IMR-90 (cell line): ENCODE data around the gene ZNF660. TPM values are rescaled to one million over a fixed set of nuclear protein-coding genes. Genes with fewer than 3 reads are reported as not detected.

Experiments
- ATAC-seq: fragments of 200-7000 bp; cut with Tn5 transposase; 2 replicates; pipeline ENCODE4 v1.9.1; 2020; ENCODE audit warnings: low read depth, mild to moderate bottlenecking, moderate library complexity
- BruUV-seq: library from RNA; stranded (reverse); fragments of 400-500 nt; replicated peaks from 2 replicates; lab custom pipeline; 2021; lab: Mats Ljungman, UMichigan
- CTCF ChIA-PET: fragments of 300-600 bp; formaldehyde crosslinking; extraction: SDS; loops from one replicate; lab custom pipeline; 2021; ENCODE audit warnings: antibody characterized with exemption; lab: Yijun Ruan, JAX
- POLR2A ChIA-PET: fragments of 300-600 bp; sonication (Branson Sonifier 250); formaldehyde crosslinking; loops from one replicate; lab custom pipeline; 2022; ENCODE audit warnings: antibody characterized with exemption; ENCODE audit not compliant: unreplicated experiment; lab: Charles Lee
- DNase-seq: peaks from one replicate; pipeline ENCODE4 v3.0.0; 2013
- H2AFZ ChIP-seq: replicated peaks from 2 replicates; pipeline ENCODE3; 2013; ENCODE audit warnings: low read length, mild to moderate bottlenecking; ENCODE audit not compliant: poor library complexity
- H2AK5ac ChIP-seq: 2 replicates; pipeline ENCODE4 v1.6.1; 2013; ENCODE audit warnings: low read depth, low read length, inconsistent platforms
- H2AK9ac ChIP-seq: replicated peaks from 2 replicates; pipeline ENCODE3; 2013; ENCODE audit warnings: mild to moderate bottlenecking, low read depth, low read length, moderate library complexity; ENCODE audit not compliant: poor library complexity
- H2BK120ac ChIP-seq: 2 replicates; pipeline ENCODE4 v1.6.1; 2013; ENCODE audit warnings: low read depth, low read length, inconsistent platforms
- H2BK15ac ChIP-seq: 3 replicates; pipeline ENCODE4 v1.6.1; 2013; ENCODE audit warnings: low read depth, low read length, inconsistent platforms
- H2BK20ac ChIP-seq: 2 replicates; pipeline ENCODE4 v1.6.1; 2013; ENCODE audit warnings: low read depth, mild to moderate bottlenecking, inconsistent platforms, low read length, moderate library complexity
- H2BK5ac ChIP-seq: 2 replicates; pipeline ENCODE4 v1.6.1; 2013; ENCODE audit warnings: mild to moderate bottlenecking, low read depth, low read length, inconsistent platforms; ENCODE audit not compliant: poor library complexity, severe bottlenecking
- H3K14ac ChIP-seq: replicated peaks from 2 replicates; pipeline ENCODE4 v1.6.1; 2013; ENCODE audit warnings: low read depth, low read length, inconsistent platforms
- H3K18ac ChIP-seq: 2 replicates; pipeline ENCODE4 v1.6.1; 2013; ENCODE audit warnings: low read depth, low read length, control low read depth
- H3K23ac ChIP-seq: 2 replicates; pipeline ENCODE4 v1.6.1; 2013; ENCODE audit warnings: low read depth, low read length, inconsistent platforms
- H3K27ac ChIP-seq: 2 replicates; pipeline ENCODE4 v1.5.1; 2013; ENCODE audit warnings: mild to moderate bottlenecking, control low read depth, low read length; ENCODE audit not compliant: insufficient read depth
- H3K27me3 ChIP-seq: 2 replicates; pipeline ENCODE4 v1.6.1; 2013; ENCODE audit warnings: low read length; ENCODE audit not compliant: control insufficient read depth, insufficient read depth
- H3K36me3 ChIP-seq: 2 replicates; pipeline ENCODE4 v1.6.1; 2013; ENCODE audit warnings: low read length, mixed read lengths; ENCODE audit not compliant: control insufficient read depth, insufficient read depth
- H3K4ac ChIP-seq: 2 replicates; pipeline ENCODE4 v1.6.1; 2013; ENCODE audit warnings: low read depth, low read length, inconsistent platforms
- H3K4me1 ChIP-seq: 2 replicates; pipeline ENCODE4 v1.6.1; 2013; ENCODE audit warnings: low read length, mixed read lengths; ENCODE audit not compliant: control insufficient read depth, insufficient read depth
- H3K4me2 ChIP-seq: 2 replicates; pipeline ENCODE4 v1.6.1; 2013; ENCODE audit warnings: low read depth, mild to moderate bottlenecking, control low read depth, low read length, moderate library complexity
- H3K4me3 ChIP-seq: 2 replicates; pipeline ENCODE4 v1.5.1; 2013; ENCODE audit warnings: low read depth, mild to moderate bottlenecking, control low read depth, low read length, moderate library complexity; ENCODE audit not compliant: insufficient read depth
- H3K56ac ChIP-seq: 2 replicates; pipeline ENCODE4 v1.6.1; 2013; ENCODE audit warnings: low read length, inconsistent platforms; ENCODE audit not compliant: insufficient read depth; ENCODE audit errors: extremely low read depth
- H3K79me1 ChIP-seq, 2 experiments: 2 replicates each; pipeline ENCODE4 v1.6.1; 2013; ENCODE audit warnings: low read length in 2 of 2, inconsistent platforms in 1 of 2, low read depth in 1 of 2
- H3K9ac ChIP-seq: 2 replicates; pipeline ENCODE4 v1.6.1; 2013; ENCODE audit warnings: low read depth, low read length, control low read depth
- H3K9me1 ChIP-seq: 2 replicates; pipeline ENCODE4 v1.6.1; 2013; ENCODE audit warnings: low read length, inconsistent platforms; ENCODE audit not compliant: insufficient read depth
- H3K9me3 ChIP-seq: 2 replicates; pipeline ENCODE4 v1.6.1; 2013; ENCODE audit warnings: low read length; ENCODE audit not compliant: control insufficient read depth, insufficient read depth
- H4K20me1 ChIP-seq: 2 replicates; pipeline ENCODE4 v1.6.1; 2013; ENCODE audit warnings: low read length, inconsistent platforms; ENCODE audit not compliant: insufficient read depth
- H4K5ac ChIP-seq: 2 replicates; pipeline ENCODE4 v1.6.1; 2013; ENCODE audit warnings: mild to moderate bottlenecking, low read depth, low read length, control low read depth
- H4K8ac ChIP-seq, 2 experiments: 2 replicates each; pipeline ENCODE4 v1.6.1; 2013; ENCODE audit warnings: low read depth in 2 of 2, low read length in 2 of 2, control low read depth in 1 of 2, inconsistent platforms in 1 of 2
- H4K91ac ChIP-seq: 2 replicates; pipeline ENCODE4 v1.6.1; 2013; ENCODE audit warnings: low read depth, low read length, inconsistent platforms; ENCODE audit not compliant: insufficient read depth
- BHLHE40 ChIP-seq: fragments of 150-350 bp; IDR thresholded peaks from 2 replicates; pipeline ENCODE4 v1.6.1; 2016; ENCODE audit warnings: mild to moderate bottlenecking, low read depth, low read length
- CEBPB ChIP-seq: IDR thresholded peaks from 2 replicates; pipeline ENCODE4 v1.6.1; 2012; ENCODE audit warnings: low read depth, low read length, improper control_type of control experiment
- CTCF ChIP-seq: conservative IDR thresholded peaks from 2 replicates; pipeline ENCODE4 v1.5.1; 2012; ENCODE audit warnings: mild to moderate bottlenecking, low read depth, low read length, improper control_type of control experiment
- ELK1 ChIP-seq: fragments of 150-350 bp; IDR thresholded peaks from 2 replicates; pipeline ENCODE4 v1.6.1; 2016; ENCODE audit warnings: low read depth, mild to moderate bottlenecking, low read length, moderate library complexity, borderline replicate concordance
- MAFK ChIP-seq: IDR thresholded peaks from 2 replicates; pipeline ENCODE4 v1.6.1; 2012; ENCODE audit warnings: low read depth, low read length, improper control_type of control experiment
- MAZ ChIP-seq: IDR thresholded peaks from 2 replicates; pipeline ENCODE4 v1.6.1; 2012; ENCODE audit warnings: low read depth, mild to moderate bottlenecking, low read length, improper control_type of control experiment, moderate library complexity, borderline replicate concordance
- NFE2L2 ChIP-seq: fragments of 150-350 bp; IDR thresholded peaks from 2 replicates; pipeline ENCODE4 v1.6.1; 2016; ENCODE audit warnings: low read depth, mild to moderate bottlenecking, low read length
- POLR2A ChIP-seq: IDR thresholded peaks from 2 replicates; pipeline ENCODE4 v1.6.1; 2012; ENCODE audit warnings: mild to moderate bottlenecking, low read depth, low read length
- RAD21 ChIP-seq: IDR thresholded peaks from 2 replicates; pipeline ENCODE4 v1.6.1; 2012; ENCODE audit warnings: low read length, improper control_type of control experiment
- RFX5 ChIP-seq: IDR thresholded peaks from 2 replicates; pipeline ENCODE4 v1.8.0; 2012; ENCODE audit warnings: low read depth, mild to moderate bottlenecking, low read length, moderate library complexity
- SMC3 ChIP-seq: fragments of 150-350 bp; IDR thresholded peaks from 2 replicates; pipeline ENCODE4 v1.6.1; 2016; ENCODE audit warnings: low read depth, mild to moderate bottlenecking, antibody characterized with exemption, low read length, moderate library complexity
- USF2 ChIP-seq: fragments of 150-350 bp; IDR thresholded peaks from 2 replicates; pipeline ENCODE4 v1.6.1; 2017; ENCODE audit warnings: mild to moderate bottlenecking, antibody characterized with exemption, low read length, low read depth
- WGBS, 2 experiments: methylation state at CpG; one replicate each; pipeline versions ENCODE4 v1.1.5 to v1.1.7; 2013; ENCODE audit warnings: missing lambda C conversion rate in 2 of 2; ENCODE audit not compliant: insufficient read length in 1 of 2; ENCODE audit errors: extremely low coverage in 2 of 2; 5-methylcytosine and 5-hydroxymethylcytosine counted together
- dilution Hi-C: fragments of 300-500 bp; cut with HindIII; formaldehyde crosslinking; loops from one replicate; pipeline ENCODE4 v1.14.3; 2018; ENCODE audit warnings: low sequenced_read_pairs; ENCODE audit not compliant: unreplicated experiment
- in situ Hi-C: fragments of 300-500 bp; cut with MboI; formaldehyde crosslinking; loops from 3 replicates; pipeline ENCODE4 v1.14.3; 2019; ENCODE audit warnings: low sequenced_read_pairs, inconsistent platforms, mixed read lengths
- intact Hi-C: fragments of 100-400 bp; cut with micrococcal nuclease; formaldehyde crosslinking; loops from 2 replicates; pipeline ENCODE4 v1.10.0; 2022
- polyA plus RNA-seq, 3 experiments: library from polyadenylated mRNA; depleted of rRNA; stranded (reverse); fragments of >200 nt; gene quantifications; 2 replicates each; pipeline ENCODE4 v1.2.3, GENCODE V29; 2012; ENCODE audit warnings: low replicate concordance in 1 of 3
- total RNA-seq: library from RNA; depleted of rRNA; stranded (reverse); fragments of >200 nt; gene quantifications from 2 replicates; pipeline ENCODE4 v1.2.3, GENCODE V29; 2012

Gene ZNF660
- total and polyA plus RNA-seq, 2 of the 4 experiments (the other 2 are of a cell fraction), result 0.70 to 1.3 TPM

GRCh38 chr3:44624749-44625480, 40.2 kb downstream of the ZNF660 start, which contains the start of gene ZNF197 (continued):
- TF ChIP-seq NFE2L2 (no peak), RAD21 (no peak; the same call in 1 of the 2 replicates), MAZ (no peak)

- CTCF ChIA-PET, result no interaction called here
- TF ChIP-seq MAFK (no peak), MAZ (no peak), CEBPB (no peak), NFE2L2 (no peak), USF2 (no peak), POLR2A (no peak), RAD21 (no peak), CTCF (no peak), BHLHE40 (no peak), SMC3 (no peak), ELK1 (no peak), RFX5 (no peak)
Measured at GRCh38 chr3:44628716-44629115, 44.0 kb downstream of the ZNF660 start.

More at GRCh38 chr3:44628716-44629115, 44.0 kb downstream of the ZNF660 start:
- no peak overlapping the region for H3K4ac ChIP-seq
- ATAC-seq (no peak), DNase-seq (no peak)
- no peak overlapping the region for H2BK5ac ChIP-seq
- no peak overlapping the region for H4K91ac ChIP-seq
- no peak overlapping the region for H3K4me2 ChIP-seq
- H2BK20ac ChIP-seq, result no peak overlapping the region
- in situ Hi-C loops, result loop anchor here (25.0 kb wide), 1 partner anchor 291 kb away; the partner anchor contains the start of gene TCAIM
- no peak overlapping the region for H3K23ac ChIP-seq
- H3K4me1 ChIP-seq, result no peaks in the 10 kb centered on the region
- no peak overlapping the region for H3K9ac ChIP-seq
- H2BK120ac ChIP-seq, result no peak overlapping the region
- peaks cover 26% of the 10 kb centered on the region for H3K36me3 ChIP-seq
- no peaks in the 10 kb centered on the region for H3K27me3 ChIP-seq
- no TSS peak for BruUV-seq
- H4K20me1 ChIP-seq, result no peaks in the 10 kb centered on the region; the same call in 1 of the 2 replicates
- H3K27ac ChIP-seq, result no peak overlapping the region
- H3K9me1 ChIP-seq, result no peaks in the 10 kb centered on the region; the same call in 1 of the 2 replicates
- H4K5ac ChIP-seq, result no peak overlapping the region
- H3K18ac ChIP-seq, result no peak overlapping the region
- H2AK5ac ChIP-seq, result no peak overlapping the region
- H3K14ac ChIP-seq, result no peak overlapping the region
- intact Hi-C loops, result loop anchor here (10.0 kb wide), 1 partner anchor 154 kb away; the partner anchor contains the start of gene ZNF445
- no peaks in the 10 kb centered on the region for H3K9me3 ChIP-seq
- no peak overlapping the region for H2AFZ ChIP-seq
- no peak overlapping the region for H3K56ac ChIP-seq
- POLR2A ChIA-PET, result no interaction called here
- H4K8ac ChIP-seq, result no peak overlapping the region
- H3K79me1 ChIP-seq, result peaks cover 32 to 53% of the 10 kb centered on the region in 2 experiments
- H3K4me3 ChIP-seq, result no peak overlapping the region
- dilution Hi-C loops, result no loop called here
- H2BK15ac ChIP-seq, result no peak overlapping the region
- H2AK9ac ChIP-seq, result no peak overlapping the region
- WGBS, 2 experiments, result no CpG with 5 or more reads among the region's 2 CpGs
